A673 (cell line): ENCODE measurements around the gene GRPEL2. TPM values are rescaled to one million over a fixed set of nuclear protein-coding genes. Genes with fewer than 3 reads are reported as not detected.

Experiments
- BruUV-seq: library from RNA; stranded (reverse); fragments of 400-500 nt; replicated peaks from 2 replicates; lab custom pipeline; 2021; lab: Mats Ljungman, UMichigan
- CTCF ChIA-PET: fragments of 300-600 bp; sonication (Branson Sonifier 250); formaldehyde crosslinking; loops from one replicate; lab custom pipeline; 2022; ENCODE audit warnings: antibody characterized with exemption; lab: Charles Lee
- POLR2A ChIA-PET: fragments of 300-600 bp; sonication (Branson Sonifier 250); formaldehyde crosslinking; loops from one replicate; lab custom pipeline; 2022; ENCODE audit warnings: antibody characterized with exemption; ENCODE audit not compliant: low non-redundant PET; lab: Charles Lee
- DNase-seq: peaks from one replicate; pipeline ENCODE4 v3.0.0-alpha.2; 2015; ENCODE audit warnings: low spot score
- H3K27ac ChIP-seq: fragments of 200-600 bp; sonication (generic); 2 replicates; pipeline ENCODE4 v1.5.1; 2016; ENCODE audit warnings: mixed run types, low read depth, mild to moderate bottlenecking, mixed read lengths, antibody characterized with exemption, low read length; ENCODE audit not compliant: poor library complexity, severe bottlenecking
- H3K27me3 ChIP-seq: fragments of 200-600 bp; sonication (generic); replicated peaks from 2 replicates; pipeline ENCODE4 v1.6.1; 2017; ENCODE audit warnings: mixed run types, low read depth, mild to moderate bottlenecking, mixed read lengths, antibody characterized with exemption, low read length; ENCODE audit not compliant: insufficient read depth, poor library complexity
- H3K36me3 ChIP-seq: fragments of 200-600 bp; sonication (generic); 2 replicates; pipeline ENCODE4 v1.6.1; 2016; ENCODE audit warnings: mixed run types, mild to moderate bottlenecking, mixed read lengths, antibody characterized with exemption, low read length; ENCODE audit not compliant: insufficient read depth, poor library complexity, severe bottlenecking
- H3K4me1 ChIP-seq: fragments of 200-600 bp; sonication (generic); 2 replicates; pipeline ENCODE4 v1.6.1; 2017; ENCODE audit warnings: mixed run types, mild to moderate bottlenecking, mixed read lengths, antibody characterized with exemption, low read length; ENCODE audit not compliant: insufficient read depth, poor library complexity, severe bottlenecking
- H3K4me3 ChIP-seq: fragments of 200-600 bp; sonication (generic); 2 replicates; pipeline ENCODE4 v1.5.1; 2016; ENCODE audit warnings: low read depth, mixed run types, mild to moderate bottlenecking, mixed read lengths, low read length; ENCODE audit not compliant: poor library complexity, severe bottlenecking
- H3K9me3 ChIP-seq: fragments of 200-600 bp; sonication (generic); 2 replicates; pipeline ENCODE4 v1.6.1; 2016; ENCODE audit warnings: mixed run types, low read depth, mild to moderate bottlenecking, mixed read lengths, antibody characterized with exemption, low read length; ENCODE audit not compliant: poor library complexity, severe bottlenecking
- CTCF ChIP-seq: fragments of 300-800, 200-600 bp; sonication (generic); conservative IDR thresholded peaks from 2 replicates; pipeline ENCODE4 v1.5.1; 2017; ENCODE audit warnings: low read depth, mild to moderate bottlenecking, antibody characterized with exemption, low read length, moderate library complexity, mixed read lengths
- EZH2 ChIP-seq: fragments of 200-600 bp; sonication (generic); IDR thresholded peaks from 2 replicates; pipeline ENCODE4 v1.6.1; 2017; ENCODE audit warnings: borderline replicate concordance, low read depth, mild to moderate bottlenecking, mixed read lengths, antibody characterized with exemption, low read length; ENCODE audit not compliant: poor library complexity, severe bottlenecking
- intact Hi-C: fragments of 100-400 bp; cut with micrococcal nuclease; formaldehyde crosslinking; loops from one replicate; pipeline ENCODE4 v1.10.0; 2022; ENCODE audit not compliant: unreplicated experiment
- total RNA-seq: library from RNA; stranded (reverse); gene quantifications from 2 replicates; pipeline ENCODE4 v1.2.3, GENCODE V29; 2021

Gene GRPEL2
- total RNA-seq, 1 experiment from 2014 or later: 33.2 TPM

GRCh38 chr5:149378241-149378820, 33.0 kb downstream of the GRPEL2 start:
- no TSS peak for BruUV-seq
- ChIA-PET POLR2A (no interaction called here), CTCF (interaction anchor here (1.3 kb wide), 1 partner anchor 56 kb away, joined by 5 read pairs; no protein-coding TSS in a partner anchor)
- no peak overlapping the region for H3K4me3 ChIP-seq
- H3K9me3 ChIP-seq: no peaks in the 10 kb centered on the region
- intact Hi-C loops: no loop called here
- no peaks in the 10 kb centered on the region for H3K4me1 ChIP-seq
- no peak overlapping the region for H3K27ac ChIP-seq
- H3K36me3 ChIP-seq: no peaks in the 10 kb centered on the region
- TF ChIP-seq EZH2 (no peak), CTCF (no peak)
- no peak for DNase-seq
- no peaks in the 10 kb centered on the region for H3K27me3 ChIP-seq

DNA sequence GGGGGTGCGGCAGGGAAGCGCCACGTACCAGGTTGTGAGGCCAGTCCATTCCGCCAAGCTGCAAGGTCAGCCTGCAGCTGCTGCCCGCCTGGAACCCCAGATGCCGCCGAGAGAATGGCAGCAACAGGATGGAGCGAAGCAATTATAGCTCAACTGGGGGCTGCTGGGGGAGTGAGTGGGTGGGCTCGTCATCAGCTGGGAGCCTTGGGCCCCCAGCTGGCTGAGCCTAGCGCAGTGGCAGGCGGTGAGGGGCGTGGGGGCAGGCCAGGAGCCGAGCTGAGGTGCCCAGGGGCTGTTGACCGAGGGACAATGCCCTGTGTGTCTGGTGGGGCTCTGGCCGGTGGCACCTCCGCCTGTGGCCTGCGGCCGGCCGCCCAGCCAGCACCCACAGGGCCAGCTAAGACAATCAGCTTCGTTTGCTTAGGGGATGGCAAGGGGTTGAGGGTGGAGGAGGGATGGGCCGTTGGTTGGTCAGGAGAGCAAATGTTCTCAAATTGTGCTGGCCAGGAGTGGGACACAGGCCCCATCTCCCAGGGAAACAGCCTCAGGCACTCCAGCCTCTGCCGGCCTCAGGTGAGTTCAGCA, 34.0 kb downstream of the GRPEL2 start, which contains the start of gene IL17B:
Gene IL17B (minus strand): TSS at position 116 of the 585 bp plus-strand sequence. CDS start 67 bp downstream, at position 49.
- DNase-seq: no peak
- H3K4me1 ChIP-seq: no peaks in the 10 kb centered on the region
- H3K27ac ChIP-seq: no peak within 1 kb of the TSS
- H3K9me3 ChIP-seq: no peaks in the 10 kb centered on the region
- no peaks in the 10 kb centered on the region for H3K27me3 ChIP-seq
- H3K36me3 ChIP-seq: no peaks in the 10 kb centered on the region
- no peak within 1 kb of the TSS for H3K4me3 ChIP-seq
- CTCF ChIA-PET: interaction anchor here (0.9 to 1.3 kb wide), 2 partner anchors 12 to 55 kb away, joined by 3 to 5 read pairs; no protein-coding TSS in a partner anchor
- intact Hi-C loops: no loop called here
- POLR2A ChIA-PET: no interaction called here
- no peak for TF ChIP-seq EZH2
- no TSS peak for BruUV-seq

DNA sequence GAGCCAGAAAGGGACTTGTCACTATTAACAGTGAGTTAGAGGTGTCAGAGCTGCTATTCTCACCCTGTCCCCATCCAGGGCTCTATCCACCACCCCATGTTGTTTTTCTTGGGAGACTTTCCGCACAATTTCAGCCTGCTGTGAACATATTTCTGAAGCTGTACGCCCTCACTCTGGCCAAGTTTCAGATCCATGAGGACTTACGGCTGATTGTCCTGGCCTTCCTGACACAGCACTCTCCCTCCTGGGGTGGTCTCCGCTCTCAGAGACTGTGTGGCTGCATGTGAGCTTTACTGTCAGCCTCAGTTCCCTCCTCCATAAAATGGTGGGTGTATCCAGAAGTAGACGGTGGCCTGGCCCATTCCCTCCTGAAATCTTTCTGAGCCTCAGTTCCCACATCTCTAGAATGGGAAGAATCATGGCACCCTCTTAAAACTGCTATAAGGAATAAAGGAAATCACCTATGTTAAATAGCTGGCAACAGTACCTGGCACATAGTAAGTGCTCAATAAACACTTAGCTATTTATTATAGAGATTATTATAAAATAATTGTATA, 34.6 kb downstream of the GRPEL2 start:
- Histone ChIP-seq H3K4me1 (no peaks in the 10 kb centered on the region), H3K9me3 (no peaks in the 10 kb centered on the region), H3K27ac (no peak overlapping the region), H3K36me3 (no peaks in the 10 kb centered on the region), H3K27me3 (no peaks in the 10 kb centered on the region), H3K4me3 (no peak overlapping the region)
- BruUV-seq: no TSS peak
- intact Hi-C loops: no loop called here
- CTCF ChIA-PET: interaction anchor here (0.9 kb wide), 1 partner anchor 12 kb away, joined by 3 read pairs; no protein-coding TSS in a partner anchor
- POLR2A ChIA-PET: no interaction called here
- DNase-seq: no peak
- no peak for TF ChIP-seq CTCF
- no peak for TF ChIP-seq EZH2
